Left lobe of liver (tissue), 2 donors: ENCODE data around the gene SRGAP1. TPM values are rescaled to one million over a fixed set of nuclear protein-coding genes. Genes with fewer than 3 reads are reported as not detected.
"Not testable (repeated sequence)": the region's sequence is repeated elsewhere in the genome, so short reads cannot be mapped to it uniquely, and the experiment has no call there.

Experiments
- ATAC-seq: fragments of 200-7000 bp; cut with Tn5 transposase; one replicate; pipeline ENCODE4 v1.9.1; 2020; ENCODE audit warnings: mild to moderate bottlenecking, moderate library complexity
- DNase-seq: peaks from one replicate; pipeline ENCODE4 v3.0.0-alpha.2; 2020; ENCODE audit warnings: low spot score
- total RNA-seq: library from RNA; stranded (reverse); gene quantifications from one replicate; pipeline ENCODE4 v1.2.1, GENCODE V29; 2021
- donor health status: DM: no; HTN: no; CAD: no; lungs with moderate emphysema.
- donor health status: DM: no; HTN: yes; CAD: no.

SRGAP1 gene
- total RNA-seq, 1 donor from 2014 or later = 1.1 TPM

- DNase-seq = no peak
- ATAC-seq = no peak
Measured at GRCh38 chr12:63865448-63865847, 20.9 kb downstream of the SRGAP1 start.

- no peak for ATAC-seq
- no peak for DNase-seq
Measured at GRCh38 chr12:63867053-63867452, 22.6 kb downstream of the SRGAP1 start.

- no peak for DNase-seq
- ATAC-seq = no peak
Measured at GRCh38 chr12:63869656-63870055, 25.2 kb downstream of the SRGAP1 start.

GRCh38 chr12:63870838-63871237 is 26.3 kb downstream of the SRGAP1 start:
- no peak for ATAC-seq
- no peak for DNase-seq

- no peak for ATAC-seq
- DNase-seq = no peak
Measured at GRCh38 chr12:63874897-63875480, 30.5 kb downstream of the SRGAP1 start.

GRCh38 chr12:63875703-63876102 is 31.2 kb downstream of the SRGAP1 start:
- ATAC-seq = no peak

GRCh38 chr12:63876980-63877379 is 32.5 kb downstream of the SRGAP1 start:
- DNase-seq (no peak), ATAC-seq (no peak)

More at GRCh38 chr12:63875703-63876102, 31.2 kb downstream of the SRGAP1 start:
- DNase-seq = no peak

- peak; percentile 37 for ATAC-seq
Measured at GRCh38 chr12:63877693-63878092, 33.2 kb downstream of the SRGAP1 start.

GRCh38 chr12:63880235-63880634 is 35.7 kb downstream of the SRGAP1 start:
- ATAC-seq, DNase-seq: not testable (repeated sequence)

More at GRCh38 chr12:63877693-63878092, 33.2 kb downstream of the SRGAP1 start:
- no peak for DNase-seq

GRCh38 chr12:63880742-63881263 is 36.3 kb downstream of the SRGAP1 start:
- DNase-seq (no peak), ATAC-seq (no peak)

- no peak for ATAC-seq
- no peak for DNase-seq
Measured at GRCh38 chr12:63882844-63883243, 38.3 kb downstream of the SRGAP1 start.

- ATAC-seq (no peak), DNase-seq (no peak)
Measured at GRCh38 chr12:63885401-63885800, 40.9 kb downstream of the SRGAP1 start.

GRCh38 chr12:63888908-63889635 is 44.6 kb downstream of the SRGAP1 start:
- DNase-seq (no peak), ATAC-seq (no peak)

- peak; percentile 76 for ATAC-seq
- peak; percentile 55 for DNase-seq
Measured at GRCh38 chr12:63889721-63890509, 45.4 kb downstream of the SRGAP1 start.

GRCh38 chr12:63893170-63893569 is 48.7 kb downstream of the SRGAP1 start:
- DNase-seq = no peak
- no peak for ATAC-seq

GRCh38 chr12:63894132-63894531 is 49.6 kb downstream of the SRGAP1 start:
- DNase-seq (no peak), ATAC-seq (peak; percentile 45)

GRCh38 chr12:63895841-63896240 is 51.3 kb downstream of the SRGAP1 start:
- ATAC-seq = no peak
- DNase-seq = no peak

GRCh38 chr12:63897931-63898330 is 53.4 kb downstream of the SRGAP1 start:
- DNase-seq (no peak), ATAC-seq (no peak)

GRCh38 chr12:63898764-63899337 is 54.4 kb downstream of the SRGAP1 start:
- ATAC-seq (peak; percentile 26), DNase-seq (no peak)

- DNase-seq (peak; percentile 66), ATAC-seq (peak; percentile 71)
Measured at GRCh38 chr12:63899396-63899795, 54.9 kb downstream of the SRGAP1 start.
